Adrenal gland (tissue), 12 donors: ENCODE measurements around the gene SLITRK3. TPM values are rescaled to one million over a fixed set of nuclear protein-coding genes. Genes with fewer than 3 reads are reported as not detected.
A peak's percentile ranks its signal among the peaks of the same experiment; 100 is the strongest.

ENCODE experiments used
- DNase-seq, 7 donors: peaks; one replicate each; pipeline ENCODE4 v3.0.0-alpha.2; 2019 to 2020
- H3K27ac ChIP-seq, 5 donors: fragments of 200-600 bp; sonication (generic) in 4 of 5; 1 replicate in 3 of 5; 2 replicates in 2 of 5; pipeline versions ENCODE4 v1.5.1 to v1.8.0; 2016 to 2020; ENCODE audit warnings: mild to moderate bottlenecking in 1 of 5
- H3K27me3 ChIP-seq: fragments of 200-600 bp; 2 replicates; pipeline ENCODE4 v1.8.0; 2021
- H3K36me3 ChIP-seq, 2 donors: fragments of 200-600 bp; replicated peaks in 1 of 2; 1 replicate in 1 of 2; 2 replicates in 1 of 2; pipeline versions ENCODE4 v1.5.1 to v1.8.0; 2018 to 2022
- H3K4me1 ChIP-seq, 2 donors: fragments of 200-600 bp; replicated peaks in 1 of 2; 1 replicate in 1 of 2; 2 replicates in 1 of 2; pipeline versions ENCODE4 v1.5.1 to v1.8.0; 2018 to 2021
- H3K4me3 ChIP-seq, 4 donors: fragments of 200-600 bp; sonication (generic) in 3 of 4; one replicate each; pipeline ENCODE4 v1.5.1; 2016 to 2018
- H3K9me3 ChIP-seq, 3 donors: fragments of 200-600 bp; sonication (generic) in 1 of 3; replicated peaks in 1 of 3; 1 replicate in 2 of 3; 2 replicates in 1 of 3; pipeline versions ENCODE4 v1.5.1 to v1.8.0; 2016 to 2021
- CTCF ChIP-seq, 6 experiments: fragments of 450-650 bp in 4 of 6; fragments of 200-600 bp in 2 of 6; sonication (generic) in 1 of 6; IDR thresholded peaks; 1 replicate in 5 of 6; 2 replicates in 1 of 6; pipeline versions ENCODE4 v1.5.1 to v1.8.0; 2016 to 2021; ENCODE audit warnings: antibody characterized with exemption in 6 of 6, mild to moderate bottlenecking in 2 of 6, moderate library complexity in 1 of 6
- POLR2A ChIP-seq, 2 donors: fragments of 450-650 bp; IDR thresholded peaks; one replicate each; pipeline ENCODE4 v1.6.1; 2017; ENCODE audit warnings: antibody characterized with exemption in 2 of 2, mild to moderate bottlenecking in 2 of 2, moderate library complexity in 1 of 2
- WGBS, 4 donors: extraction: QIAGEN DNeasy Blood & Tissue Kit in 2 of 4; methylation state at CpG; one replicate each; pipeline versions ENCODE4 v1.1.5 to v1.1.7; 2013 to 2017; 5-methylcytosine and 5-hydroxymethylcytosine counted together
- intact Hi-C, 2 donors: fragments of 100-400 bp; cut with DNase I; formaldehyde crosslinking; loops; one replicate each; pipeline versions ENCODE4 v1.14.1 to v1.15.0; 2022 to 2023
- polyA plus RNA-seq, 3 donors: library from polyadenylated mRNA; stranded (reverse); fragments of 200-250 nt in 2 of 3; fragments of 350-450 nt in 1 of 3; fragmentation: Illumina TruSeq in 1 of 3; extraction: RNeasy Lipid Tissue Mini Kit (QIAGEN cat#74804) in 1 of 3; gene quantifications; one replicate each; pipeline ENCODE4 v1.2.3, GENCODE V29; 2013 to 2014
- total RNA-seq, 9 donors: library from RNA; depleted of rRNA in 4 of 9; stranded (reverse); fragments of >200 nt in 4 of 9; fragments of 120-200 nt in 1 of 9; fragmentation: NEBNext Ultra II Directional in 1 of 9; extraction: Animal tissue kit (Norgen Biotek cat#: 25700) in 1 of 9; gene quantifications; one replicate each; pipeline versions ENCODE4 v1.1.0 to v1.2.4, GENCODE V29; 2013 to 2023
- donor health status: healthy with polysubstance abuse.
- donor health status: Bipolar disorder and iron deficiency.
- donor health status: DM: yes; HTN: yes; CAD: no.
- donor health status: DM: no; HTN: no; CAD: no.
- donor health status: DM: no; HTN: no; CAD: no.
- donor health status: DM: yes; HTN: yes; CAD: no.

The SLITRK3 gene
- total and polyA plus RNA-seq, 12 donors, result 0.03 to 0.14 (median 0.06) TPM; not detected in 8

GRCh38 chr3:165197481-165197800 lies 1.3 kb upstream of the SLITRK3 start:
- Histone ChIP-seq H3K36me3 (no peaks in the 10 kb centered on the region), H3K9me3 (no peaks in the 10 kb centered on the region), H3K27me3 (peaks cover 62% of the 10 kb centered on the region), H3K4me1 (peaks cover 12 to 15% of the 10 kb centered on the region in 2 donors), H3K4me3 (no peak overlapping the region), H3K27ac (no peak overlapping the region)
- 12 to 28% (median 22%) methylated on average over 3 of the region's 3 CpGs for WGBS, 4 donors
- TF ChIP-seq CTCF (IDR thresholded peaks at IDR 0.05), result no peak
- TF ChIP-seq POLR2A (IDR thresholded peaks at IDR 0.05), result no peak
- intact Hi-C loops, result no loop called here
- DNase-seq, result no peak

GRCh38 chr3:165196577-165197480 lies 645 bp upstream of the SLITRK3 start:
- H3K9me3 ChIP-seq, result no peaks in the 10 kb centered on the region
- H3K27ac ChIP-seq, result no peak overlapping the region
- TF ChIP-seq CTCF (IDR thresholded peaks at IDR 0.05) (no peak), POLR2A (IDR thresholded peaks at IDR 0.05) (no peak)
- WGBS, 4 donors, result 3 to 6% (median 5%) methylated on average over 44 to 50 of the region's 50 CpGs
- H3K4me3 ChIP-seq, result peak overlapping the region in 2 of 4 donors; percentile 21 to 25
- H3K36me3 ChIP-seq, result no peaks in the 10 kb centered on the region
- DNase-seq, result no peak
- intact Hi-C loops, result no loop called here
- peaks cover 12 to 15% of the 10 kb centered on the region in 2 donors for H3K4me1 ChIP-seq
- peaks cover 66% of the 10 kb centered on the region for H3K27me3 ChIP-seq

GRCh38 chr3:165195241-165195639 lies 944 bp downstream of the SLITRK3 start:
- whole genome bisulfite sequencing, 4 donors, result 8 to 11% (median 9%) methylated on average over 14 to 18 of the region's 18 CpGs
- Histone ChIP-seq H3K27ac (no peak overlapping the region), H3K4me1 (peaks cover 12 to 15% of the 10 kb centered on the region in 2 donors), H3K9me3 (no peaks in the 10 kb centered on the region), H3K4me3 (no peak overlapping the region), H3K36me3 (no peaks in the 10 kb centered on the region), H3K27me3 (peaks cover 59% of the 10 kb centered on the region)
- no peak for DNase-seq
- TF ChIP-seq CTCF (IDR thresholded peaks at IDR 0.05) (no peak), POLR2A (IDR thresholded peaks at IDR 0.05) (no peak)
- intact Hi-C loops, result no loop called here

GRCh38 chr3:165194511-165195240 lies 1.5 kb downstream of the SLITRK3 start:
- H3K27ac ChIP-seq, result no peak overlapping the region
- 11 to 18% (median 12%) methylated on average over 21 to 22 of the region's 22 CpGs for WGBS, 4 donors
- H3K36me3 ChIP-seq, result no peaks in the 10 kb centered on the region
- intact Hi-C loops, result no loop called here
- TF ChIP-seq POLR2A (IDR thresholded peaks at IDR 0.05) (no peak), CTCF (IDR thresholded peaks at IDR 0.05) (no peak)
- no peak overlapping the region for H3K4me3 ChIP-seq
- H3K27me3 ChIP-seq, result peaks cover 59% of the 10 kb centered on the region
- no peak for DNase-seq
- peaks cover 12 to 15% of the 10 kb centered on the region in 2 donors for H3K4me1 ChIP-seq
- H3K9me3 ChIP-seq, result no peaks in the 10 kb centered on the region
